Esophagus squamous epithelium (tissue), 4 donors: ENCODE measurements around the gene DEGS1.

ENCODE experiments used
- POLR2A ChIP-seq, 4 donors: fragments of 450-650 bp; IDR thresholded peaks; one replicate each; pipeline ENCODE4 v1.6.1; 2017; ENCODE audit warnings: antibody characterized with exemption in 4 of 4, mild to moderate bottlenecking in 4 of 4, moderate library complexity in 3 of 4
- TF ChIP-seq, protein P1 (sequence below), 6 experiments: fragments of 450-650 bp in 4 of 6; fragments of 200-600 bp in 2 of 6; sonication (generic) in 2 of 6; IDR thresholded peaks; one replicate each; pipeline ENCODE4 v1.5.1; 2016 to 2019; ENCODE audit warnings: antibody characterized with exemption in 6 of 6, mild to moderate bottlenecking in 4 of 6, moderate library complexity in 4 of 6

- TF ChIP-seq, protein P1, sequence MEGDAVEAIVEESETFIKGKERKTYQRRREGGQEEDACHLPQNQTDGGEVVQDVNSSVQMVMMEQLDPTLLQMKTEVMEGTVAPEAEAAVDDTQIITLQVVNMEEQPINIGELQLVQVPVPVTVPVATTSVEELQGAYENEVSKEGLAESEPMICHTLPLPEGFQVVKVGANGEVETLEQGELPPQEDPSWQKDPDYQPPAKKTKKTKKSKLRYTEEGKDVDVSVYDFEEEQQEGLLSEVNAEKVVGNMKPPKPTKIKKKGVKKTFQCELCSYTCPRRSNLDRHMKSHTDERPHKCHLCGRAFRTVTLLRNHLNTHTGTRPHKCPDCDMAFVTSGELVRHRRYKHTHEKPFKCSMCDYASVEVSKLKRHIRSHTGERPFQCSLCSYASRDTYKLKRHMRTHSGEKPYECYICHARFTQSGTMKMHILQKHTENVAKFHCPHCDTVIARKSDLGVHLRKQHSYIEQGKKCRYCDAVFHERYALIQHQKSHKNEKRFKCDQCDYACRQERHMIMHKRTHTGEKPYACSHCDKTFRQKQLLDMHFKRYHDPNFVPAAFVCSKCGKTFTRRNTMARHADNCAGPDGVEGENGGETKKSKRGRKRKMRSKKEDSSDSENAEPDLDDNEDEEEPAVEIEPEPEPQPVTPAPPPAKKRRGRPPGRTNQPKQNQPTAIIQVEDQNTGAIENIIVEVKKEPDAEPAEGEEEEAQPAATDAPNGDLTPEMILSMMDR (IDR thresholded peaks at IDR 0.05): no peak
- TF ChIP-seq POLR2A (IDR thresholded peaks at IDR 0.05): no peak
Measured at GRCh38 chr1:224149709-224150108, 33.3 kb upstream of the DEGS1 start.
